Limb (tissue), 2 donors: Measurements from ENCODE around the gene C3orf20.
"Not testable (repeated sequence)": the region's sequence is repeated elsewhere in the genome, so short reads cannot be mapped to it uniquely, and the experiment has no call there.

Source experiments
- DNase-seq, 2 donors: peaks; one replicate each; pipeline ENCODE4 v3.0.0-alpha.2; 2016; ENCODE audit errors: extremely low spot score in 2 of 2

C3orf20 gene

DNA sequence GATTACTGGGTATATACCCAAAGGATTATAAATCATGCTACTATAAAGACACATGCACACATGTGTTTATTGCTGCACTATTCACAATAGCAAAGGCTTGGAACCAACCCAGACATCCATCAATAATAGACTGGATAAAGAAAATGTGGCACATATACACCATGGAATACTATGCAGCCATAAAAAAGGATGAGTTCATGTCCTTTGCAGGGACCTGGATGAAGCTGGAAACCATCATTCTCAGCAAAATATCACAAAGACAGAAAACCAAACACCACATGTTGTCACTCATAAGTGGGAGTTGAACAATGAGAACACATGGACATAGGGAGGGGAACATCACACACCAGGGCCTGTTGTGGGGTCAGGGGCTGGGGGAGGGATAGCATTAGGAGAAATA, 78.0 kb downstream of the C3orf20 start:
- not testable (repeated sequence) for DNase-seq

DNA sequence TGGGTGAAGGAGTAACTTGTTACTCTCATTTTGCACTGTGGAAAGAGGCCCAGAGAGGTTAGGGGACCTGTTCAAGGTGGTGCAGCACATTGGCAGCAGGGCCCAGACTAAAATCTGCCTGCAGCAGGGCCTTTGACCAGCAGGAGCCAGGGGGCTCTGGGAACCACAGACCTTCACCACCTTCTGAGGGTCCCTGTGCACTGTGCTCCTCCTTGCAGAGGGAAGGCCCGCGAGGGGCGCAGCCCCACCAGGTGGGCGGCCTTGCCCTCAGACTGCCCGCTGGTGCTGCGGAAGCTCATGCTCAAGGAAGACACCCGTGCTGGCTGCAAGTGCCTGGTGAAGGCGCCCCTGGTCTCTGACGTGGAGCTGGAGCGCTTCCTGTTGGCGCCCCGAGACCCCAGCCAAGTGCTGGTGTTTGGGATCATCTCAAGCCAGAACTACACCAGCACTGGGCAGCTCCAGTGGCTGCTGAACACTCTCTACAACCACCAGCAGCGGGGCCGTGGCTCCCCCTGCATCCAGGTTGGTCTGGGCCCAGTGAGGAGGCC, 82.3 kb downstream of the C3orf20 start:
- DNase-seq: no peak

GRCh38 chr3:14758297-14758696, 83.4 kb downstream of the C3orf20 start:
- no peak for DNase-seq

DNA sequence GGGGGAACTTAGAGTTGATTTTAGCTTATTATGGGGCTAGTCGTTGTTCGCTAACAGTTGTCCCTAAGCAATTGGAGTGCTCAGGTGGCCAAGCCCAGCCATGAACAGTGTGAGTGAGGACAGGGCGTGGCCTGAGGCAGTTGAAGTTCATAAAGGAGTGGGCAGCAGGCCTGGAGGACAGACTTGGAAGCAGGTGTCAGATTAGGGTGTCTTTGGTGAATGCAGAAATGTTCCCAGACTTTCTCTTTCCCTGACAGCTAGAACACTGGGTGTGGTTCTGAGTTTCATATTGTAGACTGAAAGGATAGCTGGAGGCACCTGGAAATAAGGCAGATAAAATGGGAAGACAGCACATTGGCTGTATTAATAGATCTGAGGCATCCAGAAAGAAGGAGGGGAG, 84.0 kb downstream of the C3orf20 start:
- DNase-seq: no peak

DNA sequence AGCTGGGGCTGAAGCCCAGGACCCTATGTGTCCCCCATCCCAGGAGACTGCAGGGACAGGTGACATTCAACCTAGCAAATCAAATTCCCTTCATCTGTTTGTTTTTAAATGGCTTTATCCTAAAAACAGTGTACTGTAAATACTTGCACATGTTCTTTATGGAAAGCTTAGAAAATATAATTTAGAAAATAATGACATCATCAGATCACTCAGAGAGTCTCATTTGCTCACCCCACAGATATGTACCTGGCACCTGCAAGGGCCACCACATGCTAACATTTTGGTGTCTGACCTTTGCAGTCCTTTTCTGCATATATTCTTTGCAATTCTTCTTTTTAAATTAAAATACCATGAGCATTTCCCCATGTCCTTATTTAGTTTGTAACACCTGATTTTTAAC, 85.2 kb downstream of the C3orf20 start:
- no peak for DNase-seq

- no peak for DNase-seq
Observed at GRCh38 chr3:14761121-14761672, 86.3 kb downstream of the C3orf20 start.

DNA sequence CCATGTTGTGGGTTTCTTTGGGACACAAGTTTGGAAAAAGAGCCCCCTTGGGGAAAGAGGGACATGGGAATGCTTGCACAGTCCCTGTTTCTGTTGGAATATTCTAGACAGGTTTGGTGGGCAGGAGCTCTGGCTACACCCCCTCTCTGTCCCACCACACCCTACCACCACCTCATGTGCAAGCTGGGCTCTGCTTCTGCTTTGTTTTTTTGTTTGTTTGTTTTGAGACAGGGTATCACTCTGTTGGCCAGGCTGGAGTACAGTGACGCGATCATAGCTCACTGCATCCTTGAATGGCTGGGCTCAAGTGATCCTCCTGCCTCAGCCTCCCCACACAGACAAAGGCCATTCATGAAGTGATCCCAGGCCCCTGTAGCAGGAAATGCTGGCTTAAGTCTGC, 86.9 kb downstream of the C3orf20 start:
- DNase-seq: no peak

DNA sequence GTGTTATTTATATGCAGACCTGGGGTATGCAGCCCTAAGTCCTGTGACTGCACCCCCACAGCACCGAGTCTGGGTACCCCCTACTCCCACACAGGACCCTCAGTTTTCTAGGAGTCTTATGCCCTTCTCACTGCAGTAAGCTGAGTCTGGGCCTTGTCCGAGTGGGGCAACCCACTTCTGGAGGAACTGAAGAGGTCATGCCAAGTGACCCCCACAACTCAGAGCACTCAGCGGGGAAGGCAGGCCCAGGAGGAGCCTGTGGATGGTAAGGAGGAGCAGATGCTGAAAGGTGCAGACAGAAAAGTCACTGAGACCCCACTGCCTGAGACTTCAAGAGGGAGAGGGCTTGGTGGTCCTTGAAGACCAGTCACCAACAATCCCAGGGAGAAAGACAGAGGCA, 87.8 kb downstream of the C3orf20 start:
- DNase-seq: no peak

DNA sequence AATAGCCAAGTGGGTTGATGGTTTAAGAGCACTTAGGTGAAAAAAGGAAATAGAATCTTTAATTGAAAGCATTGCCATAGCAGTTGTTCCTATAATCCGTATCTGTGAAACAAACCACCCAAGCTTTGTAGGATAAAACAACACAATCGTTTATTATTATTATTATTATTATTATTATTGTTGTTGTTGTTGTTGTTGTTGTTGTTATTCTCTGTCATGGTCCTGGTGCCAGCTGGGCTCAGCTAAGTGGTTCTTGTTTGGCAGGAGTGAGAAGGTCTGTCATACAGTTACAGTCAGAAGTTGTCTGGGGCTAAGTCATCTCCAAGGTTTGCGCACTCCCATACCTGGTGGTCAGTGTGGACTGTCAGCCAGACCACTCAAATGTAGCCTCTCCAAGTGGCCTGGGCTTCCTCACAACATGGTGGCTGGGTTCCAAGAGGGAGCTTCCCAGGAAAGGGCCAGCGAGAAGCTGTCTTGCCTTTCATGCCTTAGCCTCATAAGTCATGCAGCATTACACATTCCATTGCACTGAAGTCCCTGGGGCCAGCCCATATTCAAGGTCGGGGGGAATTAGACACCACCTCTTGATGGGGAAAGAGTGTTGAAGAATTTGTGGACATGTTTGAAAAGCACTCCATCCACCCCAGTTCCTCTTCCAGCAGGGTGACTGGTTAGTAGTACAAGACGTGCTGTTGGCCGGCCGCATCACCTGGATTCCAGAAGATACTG, 89.6 kb downstream of the C3orf20 start:
- no peak for DNase-seq

- no peak for DNase-seq
Observed at GRCh38 chr3:14765060-14765400, 90.1 kb downstream of the C3orf20 start.

GRCh38 chr3:14765576-14766427, 90.9 kb downstream of the C3orf20 start:
- DNase-seq: no peak

DNA sequence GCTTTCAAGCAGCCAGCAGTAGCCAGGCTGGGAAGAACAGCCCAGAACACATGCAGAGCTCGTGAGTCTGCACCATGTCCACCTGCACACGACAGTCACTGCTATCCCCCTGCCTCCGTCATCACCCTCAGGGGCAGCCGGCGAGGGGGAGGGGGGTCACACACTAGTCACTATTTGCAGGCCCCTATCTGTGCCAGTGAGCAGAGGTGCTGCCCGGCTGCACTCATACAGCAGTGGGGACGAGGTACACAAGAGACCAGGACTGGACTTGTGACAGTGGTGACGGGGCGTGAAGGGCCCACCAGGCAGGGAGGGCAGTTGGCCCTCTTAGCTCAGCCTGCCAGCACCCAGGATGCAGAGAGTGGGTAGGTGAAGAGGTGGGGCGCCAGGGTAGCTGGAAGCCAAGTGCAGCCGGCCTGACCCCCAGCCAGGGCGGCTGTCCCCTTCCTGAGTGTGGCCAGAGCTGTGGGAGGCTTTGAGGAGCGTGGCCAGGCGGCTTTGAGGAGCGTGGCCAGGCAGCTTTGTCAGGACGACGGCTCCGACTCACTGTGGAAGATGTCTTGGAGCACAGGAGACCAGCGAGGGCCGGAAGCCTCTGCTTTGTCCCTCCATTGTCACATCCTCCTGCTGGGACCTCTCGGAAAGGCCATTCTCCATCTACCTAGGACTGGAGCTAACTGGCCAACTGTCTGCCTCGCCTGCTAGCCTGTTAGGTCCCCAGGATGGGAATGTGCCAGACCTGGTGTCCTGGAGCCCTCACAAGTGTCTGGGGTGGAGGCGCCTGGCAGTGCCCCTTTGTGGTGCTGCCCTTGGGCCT, 91.7 kb downstream of the C3orf20 start:
- peak in 1 of 2 donors; percentile 23 for DNase-seq

GRCh38 chr3:14767245-14768051, 92.5 kb downstream of the C3orf20 start:
- DNase-seq: peak in 1 of 2 donors; percentile 16

DNA sequence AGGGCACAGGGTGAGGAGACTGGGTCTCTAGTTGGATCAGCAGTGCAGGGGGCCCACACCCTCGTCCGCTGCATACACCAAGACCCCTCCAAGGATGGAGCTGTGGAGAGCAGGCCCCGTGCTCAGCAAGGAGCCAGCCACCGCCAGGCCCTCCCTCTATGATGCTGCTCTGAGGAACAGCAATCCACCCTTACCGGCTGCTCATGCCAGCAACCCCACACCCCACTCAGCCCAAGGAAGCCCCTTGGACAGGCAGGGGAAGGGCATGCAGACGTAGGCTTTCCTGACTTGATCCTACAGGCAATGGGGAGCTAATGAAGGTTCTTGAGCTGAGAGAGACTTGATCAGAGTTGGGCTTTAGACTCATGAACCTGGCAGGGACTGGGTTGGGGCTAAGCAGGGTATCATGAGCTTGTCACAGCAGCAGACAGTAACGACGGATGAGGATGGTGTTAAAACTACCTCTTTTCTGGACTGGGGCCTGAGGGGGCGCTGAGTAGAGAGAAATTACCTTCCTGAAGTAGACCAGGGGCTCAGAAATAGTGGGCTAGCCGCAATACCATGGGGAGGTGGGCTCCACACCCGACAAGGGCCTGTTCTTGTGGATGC, 93.3 kb downstream of the C3orf20 start:
- DNase-seq: peak in 1 of 2 donors; percentile 15

DNA sequence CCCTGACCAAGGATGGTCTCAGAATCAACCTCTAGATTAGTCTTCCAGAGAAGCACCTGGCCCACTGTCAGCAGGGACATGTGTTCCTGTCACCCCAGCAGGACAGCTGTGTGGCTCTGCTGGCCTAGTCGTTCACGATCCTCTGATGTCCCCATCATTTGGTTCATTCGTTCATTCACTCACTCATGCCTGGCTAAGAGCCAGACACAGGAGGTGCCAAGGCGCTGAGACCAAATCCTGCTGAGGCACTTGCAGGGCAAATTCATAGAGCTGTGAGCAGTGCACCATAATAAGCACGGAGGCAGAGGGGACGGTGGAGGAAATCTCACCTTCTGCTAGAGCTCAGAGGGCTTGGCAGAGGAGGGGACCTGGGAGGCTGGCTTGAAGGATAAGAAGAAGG, 93.9 kb downstream of the C3orf20 start:
- peak in 1 of 2 donors; percentile 15 for DNase-seq

DNA sequence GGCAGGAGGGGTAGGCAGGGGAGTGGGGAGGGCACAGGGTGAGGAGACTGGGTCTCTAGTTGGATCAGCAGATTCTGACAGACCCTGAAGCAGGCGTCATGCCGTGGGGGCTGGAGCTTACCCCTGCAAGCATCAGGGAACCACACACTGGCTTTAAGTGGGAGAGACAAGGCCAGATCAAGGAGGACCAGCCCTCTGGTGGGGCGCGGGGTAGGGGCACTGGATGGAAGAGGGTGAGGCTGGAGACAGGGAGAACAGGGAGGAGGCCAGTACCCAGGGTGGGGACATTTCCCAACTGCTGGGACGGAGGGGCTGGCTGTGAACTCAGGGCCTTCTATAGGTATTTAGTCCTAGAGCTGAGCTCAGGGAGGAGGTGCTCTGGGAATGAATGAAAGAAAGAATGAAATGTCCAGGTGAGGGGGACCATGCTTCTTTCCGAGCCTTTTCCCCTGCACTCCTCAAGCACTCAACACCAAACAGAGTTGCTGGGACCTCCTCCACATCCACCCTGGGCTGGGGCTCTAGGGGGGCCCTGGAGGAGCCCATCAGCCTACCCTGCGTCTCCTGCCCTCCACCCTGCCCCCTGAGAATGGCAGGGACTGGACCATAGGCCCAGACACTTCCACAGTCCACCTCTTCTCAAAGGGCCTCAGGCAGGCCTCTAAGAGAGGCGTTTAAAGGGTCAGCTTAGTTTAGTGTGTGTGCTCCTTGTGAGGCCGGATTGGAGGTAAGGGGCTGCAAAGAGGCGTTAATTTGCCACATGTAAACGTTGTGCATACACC, 94.8 kb downstream of the C3orf20 start:
- DNase-seq: peak in 1 of 2 donors; percentile 7

DNA sequence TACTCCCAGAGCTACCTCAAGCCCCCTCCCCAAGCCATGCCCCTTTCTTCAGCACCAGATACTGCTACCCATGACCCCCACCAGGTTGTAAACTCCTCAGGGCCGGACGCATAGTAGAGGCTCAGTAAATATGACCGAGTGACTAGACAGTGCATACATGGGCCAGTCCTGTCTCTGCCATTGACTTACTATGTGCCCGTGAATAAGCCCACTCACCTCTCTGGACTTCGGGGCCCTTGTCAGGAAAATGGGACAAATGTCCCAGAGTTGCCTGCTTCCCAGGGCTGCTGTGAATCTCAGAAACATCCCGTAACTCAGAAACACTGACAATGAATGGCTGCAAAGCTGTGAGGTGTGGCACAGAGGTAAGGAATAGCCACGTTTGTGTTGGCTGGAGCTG, 95.7 kb downstream of the C3orf20 start:
- no peak for DNase-seq

- DNase-seq: peak in 1 of 2 donors; percentile 19
Observed at GRCh38 chr3:14771593-14772497, 96.9 kb downstream of the C3orf20 start.
